ENCODE data around the gene BRMS1L.

BRMS1L gene

DNA sequence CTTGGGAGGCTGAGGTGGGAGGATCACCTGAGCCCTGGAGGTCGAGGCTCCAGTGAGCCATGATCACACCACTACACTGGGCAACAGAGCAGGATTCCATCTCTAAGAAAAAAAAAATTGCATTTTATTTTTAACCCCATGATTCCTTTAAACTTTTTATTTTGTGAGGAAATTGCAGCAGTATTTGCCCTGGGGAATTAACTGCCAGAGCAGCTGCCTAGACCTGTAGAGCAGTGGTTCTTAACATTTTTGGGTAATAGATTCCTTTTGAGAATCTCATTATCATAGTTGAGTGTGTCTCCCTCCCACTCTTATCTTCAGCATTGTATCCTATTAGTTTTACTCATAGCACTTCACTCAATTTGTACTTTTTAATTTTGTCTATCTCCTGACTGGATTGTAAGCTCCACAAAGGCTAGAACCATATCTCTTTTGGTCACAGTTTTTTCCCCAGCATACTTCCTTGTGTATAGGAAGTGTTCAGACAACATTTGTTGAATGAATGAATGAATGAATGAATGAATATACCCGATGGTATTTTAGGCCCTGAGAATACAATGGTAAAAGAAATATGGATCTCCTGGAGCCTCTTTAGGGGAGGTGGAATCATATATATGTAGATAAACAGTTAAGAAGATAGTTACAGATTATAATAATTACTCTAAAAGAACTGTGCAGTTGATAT lies 40.6 kb downstream of the BRMS1L start:
- DNase-seq: no peak

DNA sequence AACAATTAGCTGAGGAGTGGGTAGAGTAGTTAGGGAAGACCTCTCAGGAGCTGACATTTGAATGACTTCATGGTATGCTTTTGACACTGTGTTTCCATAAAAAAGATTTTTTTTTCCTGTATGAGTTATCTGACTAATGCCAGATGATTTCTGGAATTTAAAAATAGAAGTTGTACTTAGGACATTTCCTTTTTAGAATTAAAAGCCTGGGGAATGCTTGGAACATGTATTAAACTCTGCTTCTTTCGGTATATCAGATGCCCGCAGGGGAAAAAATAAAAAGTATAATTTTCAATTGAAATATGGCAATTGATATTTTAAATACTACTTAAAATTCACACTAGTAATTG lies 41.1 kb downstream of the BRMS1L start:
- DNase-seq: no peak

DNA sequence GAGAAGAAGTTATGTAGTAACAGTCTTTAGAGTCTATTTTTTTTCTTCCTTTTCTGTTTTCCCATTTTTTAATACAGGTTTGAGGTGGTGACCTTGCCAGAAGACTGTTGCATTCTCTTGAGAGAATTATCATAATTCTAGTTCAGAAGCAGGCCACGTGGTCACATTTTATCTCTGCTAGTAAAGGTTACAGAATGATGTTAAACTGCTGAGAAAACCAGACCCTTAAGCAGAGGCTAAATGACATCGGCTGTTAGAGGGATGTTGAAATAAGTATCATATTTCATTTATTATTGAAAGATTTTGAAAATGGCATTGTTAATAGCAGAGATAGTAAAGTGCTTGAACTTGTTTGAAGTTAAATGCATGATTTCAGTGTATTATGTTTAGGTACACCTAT lies 49.2 kb downstream of the BRMS1L start:
- DNase-seq: no peak

DNA sequence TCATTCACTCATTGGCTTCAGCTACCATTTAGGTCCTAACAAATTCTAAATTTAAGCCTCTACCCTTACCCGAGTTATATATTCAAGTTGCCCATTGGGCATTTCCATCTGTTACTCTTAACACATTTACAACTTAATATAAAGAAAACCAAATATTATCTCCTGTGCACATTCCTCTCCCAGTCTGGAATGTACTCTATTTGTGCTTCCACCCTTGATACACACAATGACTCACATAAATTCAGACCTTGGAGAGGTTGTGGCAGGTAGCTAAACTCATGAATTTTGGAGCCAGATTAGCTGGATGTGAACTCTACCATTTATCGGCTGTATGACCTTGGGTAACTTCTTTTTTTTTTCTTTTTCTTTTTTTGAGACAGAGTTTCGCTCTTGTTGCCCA lies 51.1 kb downstream of the BRMS1L start:
- DNase-seq: no peak

DNA sequence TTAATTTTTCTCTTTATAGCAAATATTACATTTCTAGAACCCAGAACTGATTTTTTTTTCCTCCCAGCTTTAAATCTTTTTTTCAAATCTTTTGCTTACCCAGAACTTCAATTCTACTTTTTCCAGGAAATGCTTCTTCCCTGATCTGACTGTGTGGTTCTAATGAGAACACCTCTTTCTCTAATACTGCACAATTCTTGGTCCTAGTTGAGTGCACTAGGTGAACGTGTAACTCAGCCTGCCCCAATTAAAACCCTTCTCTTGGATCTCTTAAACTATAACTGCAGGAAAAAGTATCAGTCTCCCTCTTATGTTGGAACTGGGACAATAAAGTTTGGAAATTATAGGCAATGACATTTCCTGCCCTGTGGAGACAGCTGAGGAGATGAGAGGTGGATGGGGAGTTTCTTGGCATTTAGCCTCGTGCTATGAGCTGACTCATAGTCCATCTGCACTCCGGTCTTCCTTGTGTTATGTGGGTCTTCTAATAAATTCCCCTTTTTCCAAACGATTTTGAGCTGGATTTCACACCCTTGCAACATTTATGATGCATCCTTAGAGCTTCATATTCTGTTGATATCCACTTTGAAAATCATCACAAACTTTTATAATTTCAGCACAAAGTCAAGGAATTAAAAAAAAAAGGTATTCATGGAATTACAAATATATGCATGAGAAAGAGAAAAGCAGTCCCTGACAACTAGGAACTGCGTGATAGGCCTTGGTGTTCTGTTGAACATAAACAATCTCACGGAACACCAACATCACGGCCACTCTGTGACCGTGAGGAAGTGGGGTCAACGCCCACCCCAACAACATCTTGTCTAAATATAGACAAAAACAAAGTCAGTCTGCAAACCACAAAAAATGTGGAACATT lies 52.4 kb downstream of the BRMS1L start:
- DNase-seq: no peak

DNA sequence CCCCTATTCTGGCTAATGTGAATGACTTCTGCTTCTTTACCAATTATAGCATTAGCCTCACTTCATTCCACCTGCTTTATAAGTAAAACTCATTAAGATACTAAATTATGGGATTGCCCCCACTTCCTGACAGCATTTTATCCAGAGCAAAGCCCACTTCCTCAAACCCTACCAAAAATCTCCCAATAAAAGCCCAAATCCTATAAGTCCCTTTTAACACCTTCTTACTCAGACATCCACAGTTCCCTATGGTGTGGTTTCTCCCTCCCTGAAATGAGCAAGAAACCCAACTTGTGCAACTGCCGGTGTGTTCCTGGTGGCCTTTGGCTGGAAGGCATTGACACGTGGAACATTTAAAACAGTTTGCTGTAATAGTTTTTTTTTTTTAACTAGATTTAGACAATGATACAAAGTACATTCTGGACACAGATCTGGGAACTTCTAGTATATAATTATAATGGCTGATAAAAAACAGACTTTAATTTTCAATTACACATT lies 53.1 kb downstream of the BRMS1L start:
- DNase-seq: no peak

DNA sequence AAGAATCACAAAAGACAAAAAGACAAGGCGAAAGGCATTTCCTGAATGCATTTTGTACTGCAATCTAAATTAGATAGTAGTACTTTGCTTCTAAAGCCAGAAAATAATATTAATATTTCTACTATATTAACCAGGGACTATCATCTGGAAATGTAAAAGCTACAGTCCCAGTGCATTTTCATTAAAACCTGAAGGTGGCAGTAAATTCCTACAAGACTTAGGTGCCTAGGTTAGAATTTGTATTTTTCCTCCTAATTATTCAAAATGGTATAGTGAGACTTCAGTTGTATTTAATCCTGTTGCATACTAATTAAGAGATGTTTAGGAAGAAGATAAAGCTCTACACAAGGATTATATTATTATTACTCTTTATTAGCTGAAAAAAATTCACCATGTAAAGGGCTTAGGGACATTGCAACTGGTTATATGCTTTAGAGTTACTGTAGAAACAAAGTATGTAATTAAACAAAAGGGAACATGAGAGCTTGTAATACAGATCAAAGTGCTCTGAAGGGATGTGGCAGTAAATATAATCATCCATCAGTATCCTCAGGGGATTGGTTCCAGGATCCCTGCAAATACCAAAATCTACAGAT lies 53.6 kb downstream of the BRMS1L start:
- DNase-seq: peak; percentile 56

DNA sequence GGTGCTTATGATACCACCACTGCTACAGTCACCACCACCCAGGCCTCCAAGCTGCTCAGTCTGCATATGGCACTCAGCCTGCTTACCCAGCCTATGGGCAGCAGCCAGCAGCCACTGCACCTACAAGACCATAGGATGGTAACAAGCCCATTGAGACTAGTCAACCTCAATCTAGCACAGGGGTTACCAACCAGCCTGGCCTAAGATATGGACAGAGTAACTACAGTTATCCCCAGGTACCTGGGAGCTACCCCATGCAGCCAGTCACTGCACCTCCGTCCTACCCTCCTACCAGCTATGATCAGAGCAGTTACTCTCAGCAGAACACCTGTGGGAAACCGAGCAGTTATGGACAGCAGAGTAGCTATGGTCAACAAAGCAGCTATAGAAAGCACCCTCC lies 55.1 kb downstream of the BRMS1L start:
- DNase-seq: no peak

DNA sequence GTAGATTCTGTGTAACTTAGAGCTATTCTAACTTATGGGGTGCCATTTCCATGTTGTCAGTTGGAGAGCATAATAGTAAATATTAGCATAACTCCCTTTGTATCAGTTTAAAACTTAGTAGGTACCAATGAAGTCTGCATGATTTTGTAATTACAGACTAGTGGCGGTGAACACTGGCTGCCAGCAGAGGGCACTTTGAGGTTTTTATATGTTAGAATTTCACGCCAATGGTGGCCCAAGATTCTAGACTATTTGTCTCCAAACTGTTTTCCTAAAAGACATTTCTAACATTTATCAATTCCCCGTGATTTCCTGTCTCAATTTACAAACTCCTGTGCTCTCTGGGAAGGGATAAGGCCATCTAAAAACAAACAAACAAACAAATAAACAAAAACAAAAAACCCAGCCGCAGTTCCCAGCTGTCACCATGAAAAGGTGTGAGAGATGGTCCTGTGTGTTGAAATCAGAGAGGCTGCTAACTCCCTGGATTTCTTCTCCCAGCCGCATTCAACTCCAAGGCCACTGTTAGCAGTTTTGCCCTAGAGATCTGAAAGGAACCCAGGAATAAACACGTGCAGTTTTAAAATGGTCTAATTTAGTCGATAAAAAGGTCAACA lies 57.6 kb downstream of the BRMS1L start:
- peak; percentile 77 for DNase-seq

DNA sequence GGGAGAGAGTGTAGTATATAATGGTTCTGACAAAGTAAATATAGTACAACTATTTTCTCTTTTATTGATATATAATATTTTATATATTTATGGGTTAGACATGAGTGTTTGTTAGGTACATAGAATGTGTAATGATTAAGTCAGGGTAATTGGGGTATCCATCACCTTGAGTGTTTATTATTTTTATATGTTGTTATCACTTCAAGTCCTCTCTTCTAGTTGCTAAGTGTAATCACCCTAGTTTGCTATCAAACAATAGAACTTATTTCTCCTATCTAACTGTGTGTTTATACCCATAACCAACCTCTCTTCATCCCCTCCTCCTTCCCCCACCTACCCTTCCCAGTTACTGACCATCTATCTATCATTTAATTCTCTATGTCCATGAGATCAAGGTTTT lies 64.2 kb downstream of the BRMS1L start:
- DNase-seq: no peak

DNA sequence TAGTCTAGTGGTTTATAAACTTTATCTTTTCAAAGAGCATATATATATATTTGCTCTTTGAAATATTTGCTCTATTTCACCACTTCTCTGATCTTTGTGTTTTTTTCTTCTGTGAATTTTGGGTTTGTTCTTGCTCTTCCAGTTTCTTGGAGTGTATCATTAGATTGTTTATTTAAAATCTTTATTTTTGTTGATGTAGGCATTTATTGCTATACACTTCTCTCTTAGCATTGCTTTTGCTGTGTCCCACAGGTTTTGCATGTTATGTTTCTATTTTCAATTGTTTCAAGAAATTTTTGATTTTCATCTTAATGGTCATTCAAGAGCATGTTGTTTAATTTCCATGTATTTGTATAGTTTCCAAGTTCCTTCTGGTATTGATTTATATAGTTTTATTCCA lies 69.1 kb downstream of the BRMS1L start:
- DNase-seq: no peak

DNA sequence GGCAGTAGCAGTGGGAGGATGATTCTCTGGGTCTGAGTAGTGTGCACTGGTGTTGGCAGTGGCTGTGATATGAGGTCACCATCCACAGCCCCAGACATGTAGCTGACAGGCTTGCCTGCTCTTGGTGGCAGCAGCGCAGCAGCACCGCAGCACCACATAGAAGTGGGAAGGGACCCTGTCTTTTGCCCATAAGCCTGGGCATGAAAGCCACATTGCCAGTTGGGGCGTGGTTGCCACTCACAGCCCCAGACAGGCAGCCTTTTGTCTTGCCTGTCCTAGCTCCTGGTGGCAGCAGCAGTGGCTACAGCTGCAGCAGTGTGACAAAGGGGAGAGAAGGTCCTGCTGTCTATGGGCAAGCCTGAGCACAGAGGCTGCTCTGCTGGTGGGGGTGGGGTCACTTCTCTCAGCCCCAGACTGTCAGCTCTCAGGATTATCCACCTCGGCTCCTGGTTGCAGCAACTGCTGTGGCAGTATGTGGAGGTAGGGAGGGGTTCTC lies 71.5 kb downstream of the BRMS1L start:
- no peak for DNase-seq

DNA sequence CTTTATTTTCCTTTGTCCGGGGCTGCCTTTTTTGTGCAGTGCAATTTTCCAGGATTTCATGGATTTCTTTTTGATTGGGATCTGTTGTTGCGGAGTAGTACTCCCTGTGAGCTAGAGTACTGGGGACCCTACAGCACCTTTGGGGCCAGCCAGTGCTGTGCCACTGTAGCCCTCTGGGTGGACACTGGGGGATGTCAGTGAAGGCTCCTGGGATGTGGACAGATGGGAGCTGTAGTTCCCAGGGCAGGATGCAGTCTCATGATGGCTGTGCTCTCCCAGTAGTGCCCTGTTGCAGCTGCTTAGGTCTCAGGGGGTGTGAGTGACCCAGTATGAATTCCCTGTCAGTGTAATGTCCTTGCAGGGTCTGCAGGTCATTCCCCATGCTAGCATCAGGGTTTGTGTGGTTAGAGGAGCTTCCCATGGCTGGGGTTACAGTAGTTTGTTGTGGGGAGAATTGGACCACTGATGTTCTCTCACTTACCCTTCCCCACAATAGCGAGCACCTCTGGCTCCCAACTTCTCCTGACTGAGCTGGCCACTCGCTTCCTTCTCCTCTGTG lies 72.2 kb downstream of the BRMS1L start:
- DNase-seq: no peak

DNA sequence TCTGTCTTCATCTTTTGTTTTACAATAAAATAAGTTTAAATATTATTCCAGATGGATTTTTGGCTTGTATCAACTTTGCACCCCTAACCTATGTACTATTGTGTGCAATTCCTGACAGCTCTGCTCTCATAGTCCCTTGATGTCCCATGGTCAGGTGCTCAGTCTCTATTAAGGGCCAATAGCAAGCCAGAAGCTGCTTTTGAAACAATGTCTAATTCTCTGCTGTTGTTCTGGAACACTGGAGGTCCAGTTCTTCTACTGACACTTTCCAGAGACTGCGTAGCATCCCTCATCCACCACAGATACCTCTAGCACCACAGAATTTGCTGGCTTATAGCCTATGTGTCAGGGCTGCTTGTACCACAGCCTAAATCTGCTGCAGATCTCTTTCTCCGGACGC lies 74.6 kb downstream of the BRMS1L start:
- no peak for DNase-seq

DNA sequence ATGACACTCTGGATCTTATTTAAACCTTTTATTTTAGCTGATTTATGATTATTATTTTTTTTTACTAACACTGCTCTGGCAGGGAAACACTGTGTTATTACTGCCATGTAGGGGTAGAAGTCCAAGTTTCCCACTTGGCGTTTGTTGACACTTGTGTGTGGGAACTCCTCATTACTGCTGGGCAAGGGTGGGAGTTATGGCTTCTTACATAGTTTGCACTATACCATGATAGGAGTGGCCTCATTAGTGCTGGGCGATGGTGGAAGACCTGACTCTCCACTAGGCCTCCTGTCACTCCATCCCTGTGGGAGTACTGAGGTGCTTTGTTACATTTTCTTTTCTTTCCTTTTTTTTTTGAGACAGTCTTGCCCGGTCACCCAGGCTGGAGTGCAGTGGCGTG lies 83.5 kb downstream of the BRMS1L start:
- no peak for DNase-seq

DNA sequence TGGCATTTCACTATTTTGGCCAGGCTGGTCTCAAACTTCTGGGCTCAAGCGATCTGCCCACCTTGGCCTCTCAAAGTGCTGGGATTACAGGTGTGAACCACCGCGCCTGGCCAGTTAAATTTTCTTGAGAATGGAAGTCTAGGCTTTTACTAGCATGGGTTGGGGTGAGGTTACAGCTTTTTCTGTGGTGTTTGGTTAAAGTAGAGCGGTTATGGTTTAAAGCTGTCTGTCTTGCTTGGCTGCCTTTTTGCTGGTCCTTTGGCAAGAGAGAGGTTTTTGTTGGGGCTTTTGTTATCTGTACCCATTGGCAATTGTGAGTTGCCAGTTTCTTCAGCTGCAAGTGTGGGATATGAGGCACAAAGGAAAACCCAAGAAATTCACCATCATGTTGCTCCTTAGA lies 84.1 kb downstream of the BRMS1L start:
- DNase-seq: no peak

DNA sequence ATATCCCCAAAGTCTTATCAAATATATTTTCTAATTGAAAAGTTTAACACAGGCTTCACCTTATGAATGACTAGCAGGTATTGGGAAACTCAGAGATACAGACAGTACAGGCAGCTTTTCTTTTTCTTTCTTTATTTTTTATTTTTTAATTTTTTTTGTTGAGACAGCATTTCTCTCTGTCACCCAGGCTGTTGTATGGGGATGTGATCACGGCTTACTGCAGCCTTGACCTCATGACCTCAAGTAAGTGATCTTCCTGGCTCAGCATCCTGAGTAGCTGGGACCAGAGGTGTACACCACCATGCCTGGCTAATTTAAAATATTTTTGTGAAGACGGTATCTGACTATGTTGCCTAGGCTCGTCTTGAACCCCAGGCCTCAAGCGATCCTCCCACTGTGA lies 85.0 kb downstream of the BRMS1L start:
- DNase-seq: no peak

DNA sequence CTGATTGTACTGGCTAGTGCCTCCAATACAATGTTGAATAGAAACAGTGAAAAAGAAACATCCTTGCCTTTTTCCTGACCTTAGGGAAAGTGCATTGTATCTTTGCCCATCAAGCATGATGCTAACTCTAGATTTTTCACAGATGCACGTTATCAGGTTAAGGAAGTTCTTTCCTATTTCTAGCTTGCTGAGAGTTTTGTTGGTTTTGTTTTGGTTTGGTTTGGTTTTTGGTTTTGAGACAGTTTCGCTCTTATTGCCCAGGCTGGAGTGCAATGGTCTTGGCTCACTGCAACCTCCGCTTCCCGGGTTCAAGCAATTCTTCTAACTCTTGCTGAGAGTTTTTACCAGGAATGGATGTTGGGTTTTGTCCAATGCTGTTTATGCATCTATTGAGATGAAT lies 89.0 kb downstream of the BRMS1L start:
- DNase-seq: no peak

DNA sequence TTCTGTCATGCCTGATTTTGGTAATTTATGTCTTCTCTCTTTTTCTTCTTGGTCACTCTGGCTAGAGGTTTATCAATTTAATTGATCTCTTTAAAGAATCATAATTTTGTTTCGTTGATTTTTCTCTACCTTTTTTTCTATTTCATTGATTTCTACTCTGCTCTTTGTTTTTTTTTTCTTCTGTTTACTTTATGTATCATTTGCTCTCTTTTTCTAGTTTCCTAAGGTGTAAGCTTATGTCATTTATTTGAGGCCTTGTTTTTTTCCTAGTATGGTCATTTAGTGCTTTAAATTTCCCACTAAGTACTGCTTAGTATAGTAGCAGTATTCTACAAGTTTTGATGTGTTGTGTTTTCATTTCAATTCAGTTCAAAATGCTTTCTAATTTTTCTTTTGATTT lies 89.6 kb downstream of the BRMS1L start:
- no peak for DNase-seq

Measured in NCI-H510A treated with DMSO at 0.1 percent for 48 hours (cell line).